Glutamatergic neuron (in vitro differentiated cells): ENCODE measurements around the gene SLC14A1. TPM values are rescaled to one million over a fixed set of nuclear protein-coding genes. Genes with fewer than 3 reads are reported as not detected.

ENCODE experiments used
- DNase-seq: peaks from one replicate; pipeline ENCODE4 v3.0.0; 2022
- H3K27ac Mint-ChIP-seq: one replicate; pipeline ENCODE4 v1.8.0; 2020; ENCODE audit warnings: mild to moderate bottlenecking, mixed read lengths, inconsistent platforms; ENCODE audit not compliant: unreplicated experiment
- H3K27me3 Mint-ChIP-seq: one replicate; pipeline ENCODE4 v1.8.0; 2020; ENCODE audit warnings: mild to moderate bottlenecking, moderate library complexity, mixed read lengths, inconsistent platforms; ENCODE audit not compliant: unreplicated experiment
- H3K36me3 Mint-ChIP-seq: one replicate; pipeline ENCODE4 v1.8.0; 2020; ENCODE audit warnings: mild to moderate bottlenecking, mixed read lengths, inconsistent platforms; ENCODE audit not compliant: unreplicated experiment
- H3K4me1 Mint-ChIP-seq: one replicate; pipeline ENCODE4 v1.8.0; 2020; ENCODE audit warnings: mild to moderate bottlenecking, low read depth, mixed read lengths, inconsistent platforms; ENCODE audit not compliant: unreplicated experiment
- H3K4me3 Mint-ChIP-seq: one replicate; pipeline ENCODE4 v1.8.0; 2020; ENCODE audit warnings: mild to moderate bottlenecking, mixed read lengths, inconsistent platforms; ENCODE audit not compliant: unreplicated experiment
- H3K9me3 Mint-ChIP-seq: one replicate; pipeline ENCODE4 v1.8.0; 2020; ENCODE audit warnings: mild to moderate bottlenecking, moderate library complexity, mixed read lengths, inconsistent platforms; ENCODE audit not compliant: unreplicated experiment
- CTCF ChIP-seq: fragments of 200-600 bp; sonication (generic); IDR thresholded peaks from one replicate; pipeline ENCODE4 v1.5.0; 2021; ENCODE audit not compliant: partially characterized antibody, unreplicated experiment
- total RNA-seq: library from RNA; stranded (reverse); fragmentation: NEBNext Ultra II Directional; extraction: Animal tissue kit (Norgen Biotek cat#: 25700); gene quantifications from one replicate; pipeline ENCODE4 v1.2.1, GENCODE V29; 2021; ENCODE audit not compliant: unreplicated experiment

Gene SLC14A1
- total RNA-seq, 1 donor from 2014 or later, result not detected

GRCh38 chr18:45722899-45723298, 1.1 kb upstream of the SLC14A1 start:
- H3K9me3 Mint-ChIP-seq, result no peaks in the 10 kb centered on the region
- peak; percentile 72 for TF ChIP-seq CTCF
- H3K27me3 Mint-ChIP-seq, result peaks cover 2% of the 10 kb centered on the region
- H3K4me1 Mint-ChIP-seq, result no peaks in the 10 kb centered on the region
- DNase-seq, result peak; percentile 88
- no peak overlapping the region for H3K27ac Mint-ChIP-seq
- no peak overlapping the region for H3K4me3 Mint-ChIP-seq
- H3K36me3 Mint-ChIP-seq, result no peaks in the 10 kb centered on the region

GRCh38 chr18:45724601-45725000, 620 bp downstream of the SLC14A1 start:
- Mint-ChIP-seq H3K9me3 (no peaks in the 10 kb centered on the region), H3K4me3 (no peak overlapping the region), H3K4me1 (no peaks in the 10 kb centered on the region), H3K27ac (no peak overlapping the region), H3K36me3 (no peaks in the 10 kb centered on the region), H3K27me3 (peaks cover 2% of the 10 kb centered on the region)
- TF ChIP-seq CTCF, result no peak
- no peak for DNase-seq

- H3K27me3 Mint-ChIP-seq, result peaks cover 2% of the 10 kb centered on the region
- H3K9me3 Mint-ChIP-seq, result no peaks in the 10 kb centered on the region
- H3K4me1 Mint-ChIP-seq, result no peaks in the 10 kb centered on the region
- no peak overlapping the region for H3K4me3 Mint-ChIP-seq
- DNase-seq, result no peak
- no peak for TF ChIP-seq CTCF
- no peak overlapping the region for H3K27ac Mint-ChIP-seq
- H3K36me3 Mint-ChIP-seq, result no peaks in the 10 kb centered on the region
Observed at GRCh38 chr18:45725336-45725735, 1.4 kb downstream of the SLC14A1 start.

- Mint-ChIP-seq H3K4me3 (no peak overlapping the region), H3K27ac (no peak overlapping the region), H3K36me3 (no peaks in the 10 kb centered on the region), H3K9me3 (no peaks in the 10 kb centered on the region), H3K27me3 (peaks cover 2% of the 10 kb centered on the region), H3K4me1 (no peaks in the 10 kb centered on the region)
- no peak for DNase-seq
- no peak for TF ChIP-seq CTCF
Observed at GRCh38 chr18:45726603-45727002, 2.6 kb downstream of the SLC14A1 start.

GRCh38 chr18:45727068-45727467, 3.1 kb downstream of the SLC14A1 start:
- H3K36me3 Mint-ChIP-seq, result no peaks in the 10 kb centered on the region
- H3K9me3 Mint-ChIP-seq, result no peaks in the 10 kb centered on the region
- no peak overlapping the region for H3K4me3 Mint-ChIP-seq
- TF ChIP-seq CTCF, result no peak
- H3K27me3 Mint-ChIP-seq, result peaks cover 2% of the 10 kb centered on the region
- H3K4me1 Mint-ChIP-seq, result no peaks in the 10 kb centered on the region
- DNase-seq, result no peak
- no peak overlapping the region for H3K27ac Mint-ChIP-seq
